SH-SY5Y (cell line): ENCODE data around the gene PREX1.

ENCODE experiments used
- GATA2 ChIP-seq: IDR thresholded peaks from 2 replicates; pipeline ENCODE4 v1.6.1; 2011; ENCODE audit warnings: mild to moderate bottlenecking, low read depth, low read length
- GATA3 ChIP-seq: IDR thresholded peaks from 2 replicates; pipeline ENCODE4 v1.6.1; 2011; ENCODE audit warnings: low read depth, mild to moderate bottlenecking, low read length, moderate library complexity

- TF ChIP-seq GATA3, result no peak
- TF ChIP-seq GATA2, result no peak
These were observed 4.1 kb upstream of the PREX1 start for GRCh38 chr20:48831718-48832404.
